Activated T-cell treated with anti-CD3 and anti-CD28 coated beads, Interleukin-2, amount 50 U/mL, for 24 hours (primary cell): ENCODE data around the gene MEFV.
A peak's percentile ranks its signal among the peaks of the same experiment; 100 is the strongest.
"Not testable (repeated sequence)": the region's sequence is repeated elsewhere in the genome, so short reads cannot be mapped to it uniquely, and the experiment has no call there.

Experiments
- DNase-seq: peaks from one replicate; pipeline ENCODE4 v3.0.0-alpha.2; 2020
- H3K27ac Mint-ChIP-seq: 2 replicates; pipeline ENCODE4 v1.8.0; 2020; ENCODE audit warnings: mild to moderate bottlenecking, mixed read lengths
- H3K27me3 Mint-ChIP-seq: 2 replicates; pipeline ENCODE4 v1.8.0; 2020; ENCODE audit warnings: mixed read lengths
- H3K36me3 Mint-ChIP-seq: 2 replicates; pipeline ENCODE4 v1.8.0; 2020; ENCODE audit warnings: low read depth, mixed read lengths
- H3K4me1 Mint-ChIP-seq: 2 replicates; pipeline ENCODE4 v1.8.0; 2020; ENCODE audit warnings: low read depth, mixed read lengths
- H3K4me3 Mint-ChIP-seq: 2 replicates; pipeline ENCODE4 v1.8.0; 2020; ENCODE audit warnings: mild to moderate bottlenecking, moderate library complexity, mixed read lengths
- H3K9me3 Mint-ChIP-seq: 2 replicates; pipeline ENCODE4 v1.8.0; 2020; ENCODE audit warnings: mixed read lengths

Gene MEFV

DNA sequence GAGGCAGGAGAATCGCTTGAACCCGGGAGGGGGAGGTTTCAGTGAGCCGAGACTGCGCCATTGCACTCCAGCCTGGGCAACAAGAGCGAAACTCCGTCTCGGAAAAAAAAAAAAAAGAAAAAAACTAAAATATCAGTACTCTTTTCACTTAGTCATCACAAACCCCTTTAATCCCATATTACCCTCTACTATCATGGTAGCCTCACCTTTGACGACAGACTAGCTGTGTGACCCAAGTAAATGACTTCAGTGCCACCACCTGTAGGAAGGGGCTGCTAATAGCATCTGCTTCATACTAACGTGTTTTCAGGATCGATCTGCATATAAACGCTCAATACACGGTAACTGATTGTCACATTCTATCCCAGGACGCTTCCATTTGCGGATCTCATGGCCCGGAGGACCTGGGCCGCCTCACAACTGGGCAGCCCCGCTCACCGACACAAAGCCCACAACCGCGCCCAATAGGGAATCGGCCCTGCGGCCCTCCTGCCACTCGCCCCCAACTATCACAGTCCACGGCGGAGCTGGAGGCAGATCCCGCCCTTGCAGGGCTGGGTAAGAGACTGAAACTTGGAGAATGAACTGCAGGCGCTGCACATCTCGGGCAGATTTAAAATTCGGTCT is 25.8 kb upstream of the MEFV start:
- Mint-ChIP-seq H3K36me3 (peaks cover 47% of the 10 kb centered on the region), H3K4me1 (peaks cover 46% of the 10 kb centered on the region), H3K27me3 (peaks cover 3% of the 10 kb centered on the region), H3K27ac (peak overlapping the region; percentile 99), H3K9me3 (peaks cover 18% of the 10 kb centered on the region), H3K4me3 (peak overlapping the region; percentile 93)
- DNase-seq: no peak

DNA sequence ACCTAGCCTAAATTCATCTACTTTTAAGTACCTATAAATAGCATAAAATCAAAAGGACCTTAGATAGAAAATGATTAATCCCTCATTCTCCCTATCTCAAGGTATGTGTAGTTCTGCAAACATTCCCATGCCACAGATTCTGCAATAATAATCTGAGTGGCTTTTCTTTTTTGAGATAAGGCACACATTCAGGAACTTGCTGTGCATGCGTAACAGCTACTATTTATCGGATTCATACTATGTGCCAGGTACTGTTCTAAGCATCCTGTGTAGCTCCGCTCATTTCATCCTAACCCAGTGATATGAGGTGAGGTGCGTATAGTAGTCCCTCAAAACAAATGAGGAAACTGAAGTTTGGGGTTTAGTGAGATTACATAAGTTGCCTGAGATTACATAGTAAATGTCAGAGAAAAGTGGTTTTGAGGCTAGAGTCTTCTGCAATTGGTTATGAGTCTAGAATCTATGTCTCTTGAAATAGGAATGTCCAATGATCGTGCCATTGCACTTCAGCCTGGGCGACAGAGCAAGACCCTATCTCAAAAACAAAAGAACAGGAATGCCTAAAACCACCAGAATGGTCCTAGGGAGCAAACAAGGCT is 24.9 kb upstream of the MEFV start:
- Mint-ChIP-seq H3K27me3 (peaks cover 8% of the 10 kb centered on the region), H3K4me1 (peaks cover 41% of the 10 kb centered on the region), H3K9me3 (peaks cover 12% of the 10 kb centered on the region), H3K4me3 (peak overlapping the region; percentile 93), H3K27ac (no peak overlapping the region), H3K36me3 (peaks cover 38% of the 10 kb centered on the region)
- no peak for DNase-seq

DNA sequence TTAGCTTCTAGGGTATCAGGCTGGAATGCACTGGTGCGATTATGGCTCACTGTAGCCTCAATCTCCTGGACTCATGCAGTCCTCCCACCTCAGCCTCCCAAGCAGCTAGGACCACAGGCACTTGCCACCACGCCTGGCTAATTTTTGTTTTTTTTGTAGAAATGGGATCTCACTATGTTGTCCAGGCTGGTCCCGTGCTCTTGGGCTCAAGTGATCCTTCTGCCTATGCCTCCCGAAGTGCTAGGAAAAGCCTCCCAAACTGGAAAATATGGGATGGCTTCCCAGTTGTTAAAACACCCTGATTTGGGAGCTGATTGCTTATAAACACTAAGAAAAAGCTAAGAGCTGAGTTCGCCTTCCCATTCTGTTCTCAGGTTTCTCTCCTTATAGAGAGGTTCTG is 20.2 kb upstream of the MEFV start:
- Mint-ChIP-seq H3K36me3 (no peaks in the 10 kb centered on the region), H3K4me3 (no peak overlapping the region), H3K4me1 (peaks cover 4% of the 10 kb centered on the region), H3K27me3 (peaks cover 11% of the 10 kb centered on the region), H3K9me3 (peaks cover 4% of the 10 kb centered on the region), H3K27ac (no peak overlapping the region)
- DNase-seq: no peak

DNA sequence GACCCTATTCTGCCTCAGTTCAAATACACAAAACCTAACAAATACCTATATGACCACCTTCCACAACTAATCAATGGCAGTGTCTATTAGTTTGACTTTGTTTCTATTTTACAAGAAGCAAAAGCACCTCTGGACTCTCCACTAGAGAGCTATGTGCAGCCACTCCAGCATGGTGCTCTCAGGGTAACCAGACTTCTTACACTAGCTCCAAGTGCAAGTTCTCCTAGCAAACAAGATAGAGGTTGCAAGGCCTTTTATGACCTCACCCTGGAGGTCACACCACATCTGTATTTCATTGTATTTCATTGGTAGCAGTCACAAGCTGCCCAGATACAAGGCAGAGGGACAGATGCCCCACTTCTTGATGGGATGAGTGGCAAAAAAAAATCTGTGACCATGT is 18.5 kb upstream of the MEFV start:
- peaks cover 6% of the 10 kb centered on the region for H3K9me3 Mint-ChIP-seq
- DNase-seq: no peak
- no peak overlapping the region for H3K4me3 Mint-ChIP-seq
- H3K27ac Mint-ChIP-seq: no peak overlapping the region
- H3K4me1 Mint-ChIP-seq: no peaks in the 10 kb centered on the region
- H3K27me3 Mint-ChIP-seq: peaks cover 11% of the 10 kb centered on the region
- no peaks in the 10 kb centered on the region for H3K36me3 Mint-ChIP-seq

DNA sequence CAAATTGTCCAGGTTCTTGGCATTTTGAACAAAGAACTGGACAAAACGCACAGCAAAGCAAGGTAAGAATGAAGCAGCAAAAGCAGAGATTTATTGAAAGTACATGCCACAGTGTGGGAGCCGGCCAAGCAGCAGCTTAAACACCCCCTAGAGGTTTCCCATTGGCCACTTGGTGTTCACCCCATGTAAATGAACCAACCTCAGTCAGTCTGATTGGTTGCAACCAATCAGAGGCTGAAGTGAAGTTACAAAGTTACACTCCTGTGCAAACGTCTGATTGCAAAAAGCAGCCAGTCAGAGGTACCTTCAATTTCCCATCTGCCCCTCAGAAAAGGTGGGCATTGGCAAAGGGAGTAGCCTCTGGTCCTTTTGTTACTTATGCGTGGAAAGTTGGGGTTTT is 18.1 kb upstream of the MEFV start:
- Mint-ChIP-seq H3K27me3 (peaks cover 11% of the 10 kb centered on the region), H3K27ac (no peak overlapping the region), H3K9me3 (peaks cover 6% of the 10 kb centered on the region), H3K4me3 (no peak overlapping the region), H3K36me3 (no peaks in the 10 kb centered on the region), H3K4me1 (no peaks in the 10 kb centered on the region)
- DNase-seq: no peak

DNA sequence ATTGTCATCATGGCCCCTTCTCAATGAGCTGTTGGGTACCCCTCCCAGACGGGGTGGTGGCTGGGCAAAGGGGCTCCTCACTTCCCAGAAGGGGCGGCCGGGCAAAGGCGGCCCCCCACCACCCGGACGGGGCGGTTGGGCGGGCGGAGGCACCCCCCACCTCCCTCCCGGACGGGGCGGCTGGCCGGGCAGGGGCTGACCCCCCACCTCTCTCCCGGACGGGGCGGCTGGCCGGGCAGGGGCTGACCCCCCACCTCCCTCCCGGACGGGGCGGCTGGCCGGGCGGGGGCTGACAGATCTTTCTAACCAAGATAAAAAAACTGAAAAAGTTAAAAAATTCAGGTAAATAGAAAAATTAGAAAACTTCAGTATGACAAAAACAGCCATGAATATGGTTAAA is 14.8 kb upstream of the MEFV start:
- Mint-ChIP-seq H3K9me3 (peaks cover 12% of the 10 kb centered on the region), H3K4me1 (peaks cover 12% of the 10 kb centered on the region), H3K36me3 (peaks cover 22% of the 10 kb centered on the region)
- not testable (repeated sequence) for H3K4me3 Mint-ChIP-seq, DNase-seq, H3K27ac Mint-ChIP-seq, H3K27me3 Mint-ChIP-seq

DNA sequence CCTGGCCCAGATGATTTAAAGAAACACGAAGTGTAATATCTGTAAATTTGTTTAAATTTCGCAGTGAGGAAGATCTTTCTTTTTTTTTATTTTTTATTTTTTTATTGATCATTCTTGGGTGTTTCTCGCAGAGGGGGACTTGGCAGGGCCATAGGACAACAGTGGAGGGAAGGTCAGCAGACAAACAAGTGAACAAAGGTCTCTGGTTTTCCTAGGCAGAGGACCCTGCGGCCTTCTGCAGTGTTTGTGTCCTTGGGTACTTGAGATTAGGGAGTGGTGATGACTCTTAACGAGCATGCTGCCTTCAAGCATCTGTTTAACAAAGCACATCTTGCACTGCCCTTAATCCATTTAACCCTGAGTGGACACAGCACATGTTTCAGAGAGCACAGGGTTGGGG is 14.3 kb upstream of the MEFV start:
- H3K27ac Mint-ChIP-seq, H3K4me3 Mint-ChIP-seq, H3K27me3 Mint-ChIP-seq, DNase-seq: not testable (repeated sequence)
- peaks cover 13% of the 10 kb centered on the region for H3K4me1 Mint-ChIP-seq
- peaks cover 24% of the 10 kb centered on the region for H3K36me3 Mint-ChIP-seq
- H3K9me3 Mint-ChIP-seq: peaks cover 12% of the 10 kb centered on the region

DNA sequence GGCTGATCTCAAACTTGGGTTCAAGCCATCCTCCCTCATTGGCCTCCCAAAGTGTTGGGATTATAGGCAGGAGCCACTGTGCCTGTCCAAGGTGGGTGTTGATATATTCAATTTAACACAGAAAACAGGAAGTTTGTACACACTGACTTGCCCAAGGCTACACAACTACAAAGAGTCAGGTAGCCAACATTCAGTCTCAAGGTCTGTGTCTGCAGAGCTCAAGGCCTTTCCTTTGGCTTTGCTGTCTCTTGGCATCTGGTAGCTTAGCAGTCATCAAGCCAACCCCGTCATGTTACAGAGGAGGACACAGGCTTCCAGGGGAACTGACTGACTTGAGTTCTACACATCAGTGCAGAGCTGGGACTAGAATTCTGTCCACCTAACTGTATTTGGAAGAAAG is 11.9 kb upstream of the MEFV start:
- no peaks in the 10 kb centered on the region for H3K27me3 Mint-ChIP-seq
- H3K36me3 Mint-ChIP-seq: peaks cover 41% of the 10 kb centered on the region
- peaks cover 28% of the 10 kb centered on the region for H3K4me1 Mint-ChIP-seq
- no peak overlapping the region for H3K4me3 Mint-ChIP-seq
- DNase-seq: no peak
- no peak overlapping the region for H3K27ac Mint-ChIP-seq
- peaks cover 8% of the 10 kb centered on the region for H3K9me3 Mint-ChIP-seq

DNA sequence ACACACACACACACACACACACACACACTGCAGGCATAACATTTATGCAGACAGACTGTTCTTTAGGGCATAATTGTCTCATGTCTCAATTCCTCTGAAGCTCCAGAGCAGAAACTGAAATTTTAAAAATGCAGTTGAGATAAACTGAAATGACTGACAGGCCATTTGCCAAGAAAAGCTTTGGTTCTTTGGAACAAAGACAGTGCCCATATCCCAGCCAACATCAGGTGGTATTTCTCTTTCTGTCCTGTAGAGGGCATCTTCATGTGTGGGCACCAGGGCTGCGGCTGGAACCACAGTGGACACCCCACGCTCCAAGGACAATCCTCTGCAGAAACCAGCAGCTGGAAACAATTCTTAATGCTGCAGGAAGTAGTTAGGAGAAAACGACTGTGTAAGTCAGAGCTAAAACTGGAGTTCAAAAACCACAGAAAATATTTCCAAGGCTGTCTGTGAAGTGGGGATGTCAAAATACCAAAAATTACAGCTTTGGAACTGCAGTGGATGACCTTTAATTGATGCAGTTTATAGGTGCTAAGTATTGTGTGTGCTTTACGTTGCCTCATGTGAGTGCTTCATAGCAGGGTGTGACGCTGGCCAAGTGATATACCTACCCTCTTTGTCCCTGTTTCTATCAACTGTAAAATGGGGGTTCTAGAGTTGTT is 10.6 kb upstream of the MEFV start:
- Mint-ChIP-seq H3K4me1 (peaks cover 38% of the 10 kb centered on the region), H3K9me3 (peaks cover 8% of the 10 kb centered on the region)

DNA sequence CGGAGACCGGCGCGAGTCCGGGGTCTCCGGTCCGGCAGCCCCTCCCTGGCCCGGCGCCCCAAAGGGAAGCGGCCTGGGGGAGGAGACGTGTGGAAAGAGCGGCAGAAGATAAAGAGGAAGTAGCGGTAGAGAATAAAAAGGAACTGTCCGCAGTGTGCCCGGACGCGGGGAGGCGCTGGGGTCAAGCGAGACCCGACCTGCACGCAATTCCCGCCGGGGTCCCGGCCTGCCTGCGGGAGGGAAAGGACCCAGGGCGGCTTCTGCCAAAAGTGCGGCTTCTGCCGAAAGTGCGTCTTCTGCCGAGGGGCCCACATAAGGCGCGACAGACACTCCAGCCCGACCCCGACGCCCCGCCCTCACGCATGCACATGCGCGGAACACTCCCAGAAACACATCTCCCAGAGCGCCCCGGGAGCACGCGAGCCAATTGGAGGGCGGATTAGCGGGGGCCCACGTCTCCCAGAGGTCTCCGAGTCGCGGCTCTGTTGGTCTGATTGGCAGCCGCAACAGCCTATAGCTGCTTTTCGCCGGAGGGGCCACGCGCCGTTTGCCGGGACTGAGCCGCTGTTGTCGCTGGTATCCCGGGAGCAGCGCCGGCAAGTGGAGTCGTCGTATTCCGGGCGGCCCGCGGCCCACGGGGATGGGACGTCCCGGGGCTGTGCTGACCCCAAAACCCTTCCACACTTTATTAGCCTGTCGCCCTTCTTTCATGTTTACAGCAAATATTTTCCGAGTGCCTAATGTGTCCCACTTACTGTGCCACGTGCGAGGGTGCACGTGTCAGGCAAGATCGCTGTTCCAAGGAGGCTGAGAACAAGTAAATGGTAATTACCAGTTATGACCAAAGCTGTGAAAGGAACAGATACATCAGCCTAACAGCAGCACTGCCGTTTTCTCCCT is 8.0 kb upstream of the MEFV start:
- peaks cover 5% of the 10 kb centered on the region for H3K9me3 Mint-ChIP-seq
- H3K4me1 Mint-ChIP-seq: peaks cover 41% of the 10 kb centered on the region
- H3K4me3 Mint-ChIP-seq: peak overlapping the region; percentile 81
- H3K36me3 Mint-ChIP-seq: peaks cover 41% of the 10 kb centered on the region
- no peaks in the 10 kb centered on the region for H3K27me3 Mint-ChIP-seq
- DNase-seq: peak; percentile 98
- H3K27ac Mint-ChIP-seq: peak overlapping the region; percentile 95

More for the DNA sequence above, 10.6 kb upstream of the MEFV start:
- no peak for DNase-seq
- Mint-ChIP-seq H3K27me3 (no peaks in the 10 kb centered on the region), H3K36me3 (peaks cover 41% of the 10 kb centered on the region), H3K4me3 (no peak overlapping the region), H3K27ac (no peak overlapping the region)

DNA sequence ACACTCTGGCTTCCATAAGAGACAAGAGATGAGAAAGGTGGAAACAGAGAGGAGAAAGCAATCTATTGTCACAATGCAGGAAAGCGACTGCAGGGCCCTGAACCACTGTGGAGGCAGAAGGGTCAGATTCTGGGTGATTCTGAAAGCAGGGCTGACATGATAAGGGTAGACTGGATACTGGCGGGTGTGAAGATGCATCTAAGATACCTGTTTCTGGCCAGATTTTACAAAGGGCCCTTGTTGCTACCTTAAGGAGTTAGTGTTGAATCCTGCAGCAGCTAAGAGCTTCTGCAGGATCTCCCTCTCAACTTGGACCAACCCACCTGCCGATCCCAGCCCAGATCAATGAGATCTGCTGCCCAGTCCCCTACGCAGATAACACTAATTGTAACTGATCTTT is 6.1 kb upstream of the MEFV start:
- Mint-ChIP-seq H3K4me1 (peaks cover 40% of the 10 kb centered on the region), H3K9me3 (no peaks in the 10 kb centered on the region), H3K27me3 (no peaks in the 10 kb centered on the region), H3K27ac (peak overlapping the region; percentile 95), H3K4me3 (peak overlapping the region; percentile 81), H3K36me3 (peaks cover 28% of the 10 kb centered on the region)
- no peak for DNase-seq

DNA sequence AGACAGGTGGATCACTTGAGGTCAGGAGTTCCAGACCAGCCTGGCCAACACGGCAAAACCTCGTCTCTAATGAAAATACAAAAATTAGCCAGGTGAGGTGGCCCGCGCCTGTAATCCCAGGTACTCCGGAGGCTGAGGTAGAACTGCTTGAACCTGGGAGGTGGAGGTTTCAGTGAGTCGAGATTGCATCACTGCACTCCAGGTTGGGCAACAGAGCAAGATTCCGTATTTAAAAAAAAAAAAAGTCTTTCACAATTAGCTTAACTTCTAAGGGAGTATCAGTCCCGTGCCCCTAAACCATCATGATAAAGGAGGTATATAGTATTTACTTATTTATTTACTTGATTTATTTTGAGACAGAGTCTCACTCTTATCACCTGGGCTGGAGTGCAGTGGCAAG is 3.4 kb upstream of the MEFV start:
- Mint-ChIP-seq H3K27me3 (no peaks in the 10 kb centered on the region), H3K27ac (no peak overlapping the region), H3K4me3 (no peak overlapping the region), H3K9me3 (no peaks in the 10 kb centered on the region), H3K4me1 (peaks cover 22% of the 10 kb centered on the region), H3K36me3 (peaks cover 7% of the 10 kb centered on the region)
- no peak for DNase-seq

DNA sequence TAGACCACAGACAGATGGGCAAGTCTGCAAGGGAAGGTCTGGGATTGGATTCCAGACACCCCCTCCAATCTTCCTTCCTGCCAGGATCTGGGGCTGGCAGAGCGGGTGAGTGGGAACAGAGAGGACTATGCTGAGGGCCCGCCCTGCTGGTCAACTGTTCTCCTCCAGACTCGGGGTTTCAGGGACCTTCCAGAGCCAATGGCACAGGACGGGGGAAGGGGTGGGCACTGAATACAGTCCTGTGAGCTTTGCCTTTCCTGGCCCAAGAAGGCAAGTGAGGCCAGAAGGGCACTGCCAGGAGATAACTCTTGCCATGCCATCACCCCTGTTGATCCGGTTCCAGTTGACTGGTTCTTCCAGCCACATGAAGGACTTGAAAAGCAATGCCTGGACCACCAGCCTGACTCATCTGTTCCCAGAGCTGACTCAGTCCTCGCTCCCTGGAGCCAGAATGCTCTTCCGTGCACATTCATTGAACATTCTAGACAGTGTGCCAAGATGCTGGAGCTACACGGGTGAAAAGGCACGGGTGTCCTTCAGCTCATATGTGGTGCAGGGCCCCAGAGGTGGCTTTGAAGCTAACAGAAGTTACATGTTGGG is 533 bp upstream of the MEFV start:
- DNase-seq: no peak
- H3K27me3 Mint-ChIP-seq: peaks cover 2% of the 10 kb centered on the region
- peaks cover 3% of the 10 kb centered on the region for H3K4me1 Mint-ChIP-seq
- H3K4me3 Mint-ChIP-seq: no peak overlapping the region
- H3K9me3 Mint-ChIP-seq: no peaks in the 10 kb centered on the region
- no peaks in the 10 kb centered on the region for H3K36me3 Mint-ChIP-seq
- H3K27ac Mint-ChIP-seq: no peak overlapping the region

DNA sequence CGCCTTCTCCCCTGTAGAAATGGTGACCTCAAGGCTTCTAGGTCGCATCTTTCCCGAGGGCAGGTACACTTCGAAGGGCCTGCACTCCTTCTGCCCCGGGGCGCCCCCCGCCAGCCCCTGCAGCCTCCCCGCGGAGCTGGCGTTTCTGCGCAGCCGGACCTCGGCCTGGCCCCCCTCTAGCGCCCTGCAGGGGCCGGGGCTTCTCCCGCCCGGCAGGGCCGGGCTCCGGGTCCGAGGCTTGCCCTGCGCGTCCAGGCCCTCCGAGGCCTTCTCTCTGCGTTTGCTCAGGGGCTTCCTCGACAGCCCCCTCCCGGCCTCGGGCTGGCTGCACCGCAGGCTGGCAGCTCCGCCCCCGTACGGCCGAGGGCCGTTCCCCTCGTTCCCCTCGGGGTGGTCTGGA is 2.1 kb downstream of the MEFV start:
- H3K27me3 Mint-ChIP-seq: peaks cover 6% of the 10 kb centered on the region
- H3K4me3 Mint-ChIP-seq: no peak overlapping the region
- H3K36me3 Mint-ChIP-seq: no peaks in the 10 kb centered on the region
- H3K27ac Mint-ChIP-seq: no peak overlapping the region
- no peaks in the 10 kb centered on the region for H3K4me1 Mint-ChIP-seq
- no peak for DNase-seq
- no peaks in the 10 kb centered on the region for H3K9me3 Mint-ChIP-seq
